ENCODE measurements around the gene ATP13A2.
"Not testable (repeated sequence)": the region's sequence is repeated elsewhere in the genome, so short reads cannot be mapped to it uniquely, and the experiment has no call there.

The ATP13A2 gene

DNA sequence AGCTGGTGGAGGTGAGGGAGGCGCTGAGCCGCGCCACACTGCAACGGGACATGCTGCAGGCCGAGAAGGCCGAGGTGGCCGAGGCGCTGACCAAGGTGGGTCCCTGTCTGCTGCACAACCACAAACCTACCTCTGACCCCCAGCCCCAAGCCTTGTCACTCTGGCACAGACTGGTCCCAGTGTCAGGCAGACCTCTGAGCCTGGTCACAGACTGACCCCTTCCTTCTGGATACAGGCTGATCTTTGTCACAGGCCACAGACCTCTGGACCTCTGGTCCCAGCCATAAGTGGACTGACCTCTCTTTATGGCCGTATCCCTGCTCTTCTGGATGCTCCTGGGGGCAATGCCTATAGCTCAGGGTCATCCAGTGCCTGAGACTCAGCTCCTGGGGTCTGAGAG, 66.2 kb downstream of the ATP13A2 start:
- H3K4me1 ChIP-seq (ENCODE audit: insufficient read depth, low read length); H3K27me3 ChIP-seq (ENCODE audit: insufficient read depth, low read length, poor library complexity); H3K9ac ChIP-seq (ENCODE audit: low read depth, low read length); ATAC-seq (ENCODE audit: insufficient read depth, low read depth); H4K20me1 ChIP-seq (ENCODE audit: insufficient read depth, low read length); H3K4me2 ChIP-seq (ENCODE audit: insufficient read depth, low read length); H3K4me3 ChIP-seq (ENCODE audit: low read depth in 1 of 2, low read length in 2 of 2); H3K79me2 ChIP-seq (ENCODE audit: insufficient read depth, low read length); H3K27ac ChIP-seq (ENCODE audit: low read length); H3K9me3 ChIP-seq (ENCODE audit: insufficient read depth, low read length, severe bottlenecking); DNase-seq; H2AFZ ChIP-seq (ENCODE audit: low read depth, low read length): not testable (repeated sequence)
- H3K36me3 ChIP-seq (ENCODE audit: insufficient read depth, low read length): peaks cover 31% of the 10 kb centered on the region

GRCh38 chr1:16944038-16944437, 67.7 kb downstream of the ATP13A2 start:
- no peak for ATAC-seq (ENCODE audit: insufficient read depth, low read depth)

GRCh38 chr1:16939386-16940180, 72.1 kb downstream of the ATP13A2 start:
- not testable (repeated sequence) for H3K4me3 ChIP-seq (ENCODE audit: low read depth in 1 of 2, low read length in 2 of 2); DNase-seq; H3K9ac ChIP-seq (ENCODE audit: low read depth, low read length); H3K79me2 ChIP-seq (ENCODE audit: insufficient read depth, low read length); H3K27ac ChIP-seq (ENCODE audit: low read length); H3K27me3 ChIP-seq (ENCODE audit: insufficient read depth, low read length, poor library complexity); H3K4me2 ChIP-seq (ENCODE audit: insufficient read depth, low read length); H2AFZ ChIP-seq (ENCODE audit: low read depth, low read length); H3K9me3 ChIP-seq (ENCODE audit: insufficient read depth, low read length, severe bottlenecking); H3K4me1 ChIP-seq (ENCODE audit: insufficient read depth, low read length); H4K20me1 ChIP-seq (ENCODE audit: insufficient read depth, low read length)
- H3K36me3 ChIP-seq (ENCODE audit: insufficient read depth, low read length): peaks cover 39% of the 10 kb centered on the region
- ATAC-seq (ENCODE audit: insufficient read depth, low read depth): peak; percentile 57; the same call in 2 of the 3 replicates

More at GRCh38 chr1:16944038-16944437, 67.7 kb downstream of the ATP13A2 start:
- Histone ChIP-seq H3K27me3 (ENCODE audit: insufficient read depth, low read length, poor library complexity) (no peaks in the 10 kb centered on the region), H3K9ac (ENCODE audit: low read depth, low read length) (no peak overlapping the region), H3K4me2 (ENCODE audit: insufficient read depth, low read length) (no peak overlapping the region), H3K4me3 (ENCODE audit: low read depth in 1 of 2, low read length in 2 of 2) (no peak overlapping the region), H3K27ac (ENCODE audit: low read length) (no peak overlapping the region), H3K4me1 (ENCODE audit: insufficient read depth, low read length) (no peaks in the 10 kb centered on the region), H2AFZ (ENCODE audit: low read depth, low read length) (no peak overlapping the region), H4K20me1 (ENCODE audit: insufficient read depth, low read length) (no peaks in the 10 kb centered on the region; the same call in 1 of the 2 replicates), H3K79me2 (ENCODE audit: insufficient read depth, low read length) (no peaks in the 10 kb centered on the region), H3K9me3 (ENCODE audit: insufficient read depth, low read length, severe bottlenecking) (no peaks in the 10 kb centered on the region), H3K36me3 (ENCODE audit: insufficient read depth, low read length) (peaks cover 36% of the 10 kb centered on the region)
- no peak for DNase-seq
- no peak for TF ChIP-seq CTCF (IDR thresholded peaks at IDR 0.05; ENCODE audit: borderline replicate concordance, extremely low read depth, low read length, poor library complexity, severe bottlenecking)
- no peak for TF ChIP-seq EZH2 (IDR thresholded peaks at IDR 0.05; ENCODE audit: borderline replicate concordance, low read depth, low read length, severe bottlenecking)

DNA sequence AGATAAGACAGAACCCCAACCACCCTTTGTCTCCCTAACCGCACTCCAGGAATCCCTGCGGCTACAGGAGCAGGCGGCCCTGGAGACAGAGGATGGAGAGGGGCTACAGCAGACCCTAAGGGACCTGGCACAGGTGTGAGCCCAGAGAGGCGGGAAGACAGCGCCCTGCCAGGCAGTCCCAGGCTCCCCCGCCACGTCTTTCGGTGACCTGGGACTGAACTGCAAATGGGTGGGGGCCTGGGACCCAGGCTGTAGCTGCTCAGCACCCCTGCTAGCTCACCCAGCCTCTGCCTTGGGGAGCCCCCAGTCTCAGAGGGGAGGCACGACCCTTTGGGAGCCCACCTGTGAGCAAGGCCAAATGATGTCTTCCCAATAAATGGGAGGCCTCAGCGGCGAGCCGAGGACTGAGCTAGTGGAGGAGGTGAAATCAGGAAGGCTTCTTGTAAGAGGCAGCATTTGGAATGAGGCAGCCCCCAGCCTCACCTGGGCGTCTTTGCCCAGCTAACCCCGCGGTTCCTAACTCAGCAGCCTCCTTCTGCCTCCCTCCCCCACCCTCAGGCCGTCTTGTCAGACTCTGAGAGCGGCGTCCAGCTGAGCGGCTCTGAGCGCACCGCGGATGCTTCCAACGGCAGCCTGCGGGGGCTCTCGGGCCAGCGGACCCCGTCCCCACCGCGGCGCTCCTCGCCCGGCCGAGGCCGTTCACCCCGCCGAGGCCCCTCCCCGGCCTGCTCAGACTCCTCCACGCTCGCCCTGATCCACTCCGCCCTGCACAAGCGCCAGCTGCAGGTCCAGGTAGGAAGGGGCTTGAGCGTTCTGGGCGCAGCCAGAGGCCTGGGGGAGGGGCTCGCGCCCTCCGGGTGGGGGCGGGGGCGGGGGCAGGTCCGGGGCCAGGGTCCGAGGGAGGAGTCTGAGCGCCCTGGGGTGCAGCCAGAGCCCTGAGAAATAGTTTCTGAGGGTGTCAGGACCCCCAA, 73.1 kb downstream of the ATP13A2 start:
- no peaks in the 10 kb centered on the region for H3K9me3 ChIP-seq (ENCODE audit: insufficient read depth, low read length, severe bottlenecking)
- H3K36me3 ChIP-seq (ENCODE audit: insufficient read depth, low read length): peaks cover 36% of the 10 kb centered on the region
- H3K27ac ChIP-seq (ENCODE audit: low read length): no peak overlapping the region
- H3K9ac ChIP-seq (ENCODE audit: low read depth, low read length): no peak overlapping the region
- no peaks in the 10 kb centered on the region for H3K79me2 ChIP-seq (ENCODE audit: insufficient read depth, low read length)
- no peak overlapping the region for H3K4me3 ChIP-seq (ENCODE audit: low read depth in 1 of 2, low read length in 2 of 2)
- no peaks in the 10 kb centered on the region for H3K4me1 ChIP-seq (ENCODE audit: insufficient read depth, low read length)
- DNase-seq: no peak
- ATAC-seq (ENCODE audit: insufficient read depth, low read depth): no peak; the same call in 2 of the 3 replicates
- H3K27me3 ChIP-seq (ENCODE audit: insufficient read depth, low read length, poor library complexity): no peaks in the 10 kb centered on the region
- H2AFZ ChIP-seq (ENCODE audit: low read depth, low read length): no peak overlapping the region
- TF ChIP-seq CTCF (IDR thresholded peaks at IDR 0.05; ENCODE audit: borderline replicate concordance, extremely low read depth, low read length, poor library complexity, severe bottlenecking): no peak
- no peak for TF ChIP-seq EZH2 (IDR thresholded peaks at IDR 0.05; ENCODE audit: borderline replicate concordance, low read depth, low read length, severe bottlenecking)
- no peak overlapping the region for H3K4me2 ChIP-seq (ENCODE audit: insufficient read depth, low read length)
- H4K20me1 ChIP-seq (ENCODE audit: insufficient read depth, low read length): no peaks in the 10 kb centered on the region

DNA sequence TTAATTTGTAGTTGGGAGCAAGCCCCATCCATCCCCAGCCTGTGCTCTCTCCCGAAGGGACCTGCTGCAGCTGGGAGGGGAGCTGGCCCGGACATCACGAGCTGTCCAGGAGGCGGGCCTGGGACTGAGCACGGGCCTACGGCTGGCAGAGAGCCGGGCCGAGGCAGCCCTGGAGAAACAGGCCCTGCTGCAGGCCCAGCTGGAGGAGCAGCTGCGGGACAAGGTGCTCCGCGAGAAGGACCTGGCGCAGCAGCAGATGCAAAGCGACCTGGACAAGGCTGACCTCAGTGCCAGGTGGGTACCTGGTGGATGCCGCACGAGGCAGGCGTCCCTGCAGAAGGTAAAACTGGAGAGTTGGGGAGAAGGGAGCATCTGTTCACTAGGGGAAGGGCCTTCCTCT, 75.1 kb downstream of the ATP13A2 start:
- not testable (repeated sequence) for H3K4me3 ChIP-seq (ENCODE audit: low read depth in 1 of 2, low read length in 2 of 2); H3K4me2 ChIP-seq (ENCODE audit: insufficient read depth, low read length); H2AFZ ChIP-seq (ENCODE audit: low read depth, low read length); H3K79me2 ChIP-seq (ENCODE audit: insufficient read depth, low read length); H3K9me3 ChIP-seq (ENCODE audit: insufficient read depth, low read length, severe bottlenecking); ATAC-seq (ENCODE audit: insufficient read depth, low read depth); H3K4me1 ChIP-seq (ENCODE audit: insufficient read depth, low read length); H4K20me1 ChIP-seq (ENCODE audit: insufficient read depth, low read length); H3K27me3 ChIP-seq (ENCODE audit: insufficient read depth, low read length, poor library complexity); DNase-seq; H3K27ac ChIP-seq (ENCODE audit: low read length); H3K9ac ChIP-seq (ENCODE audit: low read depth, low read length)
- peaks cover 29% of the 10 kb centered on the region for H3K36me3 ChIP-seq (ENCODE audit: insufficient read depth, low read length)

All from DND-41 (cell line).